PC-3 (cell line): Measurements from ENCODE around the gene CCT3. TPM values are rescaled to one million over a fixed set of nuclear protein-coding genes. Genes with fewer than 3 reads are reported as not detected.

Source experiments
- ATAC-seq: fragments of 200-7000 bp; cut with Tn5 transposase; 2 replicates; pipeline ENCODE4 v1.9.1; 2020; ENCODE audit warnings: mild to moderate bottlenecking, moderate library complexity
- BruUV-seq: library from RNA; stranded (reverse); fragments of 400-500 nt; replicated peaks from 2 replicates; lab custom pipeline; 2021; lab: Mats Ljungman, UMichigan
- CTCF ChIA-PET: fragments of 300-600 bp; sonication (Branson Sonifier 250); formaldehyde crosslinking; loops from one replicate; lab custom pipeline; 2022; ENCODE audit warnings: antibody characterized with exemption; lab: Charles Lee
- POLR2A ChIA-PET: fragments of 300-600 bp; sonication (Branson Sonifier 250); formaldehyde crosslinking; loops from one replicate; lab custom pipeline; 2022; ENCODE audit warnings: antibody characterized with exemption; ENCODE audit not compliant: unreplicated experiment; lab: Charles Lee
- DNase-seq: peaks from one replicate; pipeline ENCODE4 v3.0.0-alpha.2; 2015
- H2AFZ ChIP-seq: fragments of 300-600 bp; sonication (generic); 2 replicates; pipeline ENCODE4 v1.6.0; 2016; ENCODE audit warnings: antibody characterized with exemption, low read length
- H3F3A ChIP-seq: fragments of 300-600 bp; sonication (generic); one replicate; pipeline ENCODE4 v1.6.0; 2017; ENCODE audit warnings: antibody characterized with exemption, low read length, control low read depth, mild to moderate bottlenecking; ENCODE audit not compliant: unreplicated experiment
- H3K27ac ChIP-seq: fragments of 300-600 bp; sonication (generic); 2 replicates; pipeline ENCODE4 v1.5.1; 2016; ENCODE audit warnings: mild to moderate bottlenecking, low read length
- H3K27me3 ChIP-seq: fragments of 300-600 bp; sonication (generic); 2 replicates; pipeline ENCODE4 v1.6.1; 2016; ENCODE audit warnings: low read length, mixed read lengths
- H3K36me3 ChIP-seq: fragments of 300-600 bp; sonication (generic); 2 replicates; pipeline ENCODE4 v1.6.1; 2016; ENCODE audit warnings: low read depth, mixed run types, low read length, mixed read lengths
- H3K4me1 ChIP-seq: fragments of 300-600 bp; sonication (generic); 2 replicates; pipeline ENCODE4 v1.5.1; 2016; ENCODE audit warnings: low read length; ENCODE audit not compliant: insufficient read depth
- H3K4me2 ChIP-seq: fragments of 300-600 bp; sonication (generic); 2 replicates; pipeline ENCODE4 v1.6.0; 2016; ENCODE audit warnings: low read length
- H3K4me3 ChIP-seq: fragments of 300-600 bp; sonication (generic); 2 replicates; pipeline ENCODE4 v1.5.1; 2016; ENCODE audit warnings: mild to moderate bottlenecking, low read length, mixed read lengths
- H3K79me2 ChIP-seq: fragments of 300-600 bp; sonication (generic); 2 replicates; pipeline ENCODE4 v1.6.1; 2017; ENCODE audit warnings: low read length, mixed read lengths
- H3K9ac ChIP-seq: fragments of 300-600 bp; sonication (generic); 2 replicates; pipeline ENCODE4 v1.6.0; 2016; ENCODE audit warnings: mild to moderate bottlenecking, low read length
- H3K9me2 ChIP-seq: fragments of 300-600 bp; sonication (generic); replicated peaks from 2 replicates; pipeline ENCODE4 v1.6.1; 2016; ENCODE audit warnings: mixed run types, low read length, mixed read lengths
- H3K9me3 ChIP-seq: fragments of 300-600 bp; sonication (generic); 2 replicates; pipeline ENCODE4 v1.6.1; 2016; ENCODE audit warnings: low read length, mixed read lengths
- H4K20me1 ChIP-seq: fragments of 300-600 bp; sonication (generic); 2 replicates; pipeline ENCODE4 v1.6.1; 2016; ENCODE audit warnings: low read length, mixed read lengths
- EZH2 ChIP-seq: fragments of 300-600 bp; sonication (generic); IDR thresholded peaks from one replicate; pipeline ENCODE4 v1.6.1; 2017; ENCODE audit warnings: antibody characterized with exemption, mild to moderate bottlenecking, low read length; ENCODE audit not compliant: unreplicated experiment
- EZH2phosphoT487 ChIP-seq: fragments of 300-600 bp; sonication (generic); IDR thresholded peaks from 2 replicates; pipeline ENCODE4 v1.6.1; 2018; ENCODE audit warnings: mild to moderate bottlenecking, antibody characterized with exemption, low read length, borderline replicate concordance
- intact Hi-C: fragments of 100-400 bp; cut with micrococcal nuclease; formaldehyde crosslinking; loops from 2 replicates; pipeline ENCODE4 v1.9.0; 2023
- total RNA-seq: library from RNA; depleted of rRNA; stranded (reverse); fragments of >200 nt; gene quantifications from 2 replicates; pipeline ENCODE4 v1.2.3, GENCODE V29; 2014
- TF ChIP-seq, protein P1 (sequence below): fragments of 300-600 bp; sonication (generic); conservative IDR thresholded peaks from 2 replicates; pipeline ENCODE4 v1.5.1; 2017; ENCODE audit warnings: antibody characterized with exemption, low read depth, mild to moderate bottlenecking, low read length

CCT3 gene
- total RNA-seq, 1 experiment from 2014 or later = 692 TPM

DNA sequence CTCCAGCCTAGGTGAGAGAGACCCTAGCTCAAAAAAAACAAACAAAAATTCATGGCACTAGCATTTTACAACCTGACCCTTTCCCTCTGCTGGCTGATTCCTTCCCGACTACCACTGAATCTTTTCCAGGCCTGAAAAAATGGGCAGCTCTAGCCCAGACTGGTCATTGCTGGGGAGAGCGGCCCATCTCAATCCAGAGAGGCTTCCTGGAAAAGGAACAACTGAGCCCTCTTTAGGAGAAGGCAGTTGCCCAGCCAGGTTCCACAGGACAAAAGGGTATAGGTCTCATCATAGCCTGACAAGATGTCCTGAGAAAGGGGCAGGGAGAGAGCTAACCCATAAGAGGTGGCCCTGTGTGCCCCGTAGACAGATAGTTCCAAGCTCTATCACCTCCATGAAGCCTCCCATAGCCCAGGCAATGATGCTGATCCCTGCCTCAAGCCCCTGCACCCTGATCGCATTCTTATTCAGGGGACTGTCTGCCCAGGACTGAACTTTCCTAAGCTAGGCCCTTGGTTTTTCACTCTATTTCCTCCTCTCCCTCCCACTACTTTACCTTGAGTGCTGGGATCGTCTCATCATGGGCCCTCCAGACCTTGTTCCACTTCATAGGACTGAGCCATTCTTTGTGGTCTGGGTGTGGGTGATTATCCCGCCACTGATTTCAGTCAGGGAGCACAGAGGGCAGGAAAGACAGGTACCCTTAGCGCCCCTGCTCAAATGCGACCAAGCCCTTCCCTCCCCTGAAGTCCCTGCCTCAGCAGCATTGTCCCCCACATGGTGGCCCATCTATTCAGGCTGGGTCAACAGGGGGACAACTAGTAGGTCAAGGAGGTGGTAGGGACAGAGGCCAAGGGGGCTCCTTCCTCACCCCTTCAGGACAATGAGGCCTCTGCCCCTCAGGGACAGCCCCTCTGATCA lies 49.1 kb upstream of the CCT3 start:
- Histone ChIP-seq H3K4me2 (no peak overlapping the region), H3K27me3 (no peaks in the 10 kb centered on the region), H2AFZ (no peak overlapping the region), H3F3A (no peaks in the 10 kb centered on the region), H3K9ac (no peak overlapping the region), H3K79me2 (no peaks in the 10 kb centered on the region), H3K4me1 (peaks cover 6% of the 10 kb centered on the region; the same call in 1 of the 2 replicates), H3K36me3 (no peaks in the 10 kb centered on the region), H3K9me2 (no peaks in the 10 kb centered on the region), H3K4me3 (no peak overlapping the region), H3K9me3 (no peaks in the 10 kb centered on the region), H4K20me1 (no peaks in the 10 kb centered on the region), H3K27ac (no peak overlapping the region)
- DNase-seq (no peak), ATAC-seq (no peak)
- intact Hi-C loops = no loop called here
- ChIA-PET POLR2A (no interaction called here), CTCF (interaction anchor here (0.7 to 1.3 kb wide), 2 partner anchors 31 to 59 kb away, joined by 3 to 5 read pairs; no protein-coding TSS in a partner anchor)
- TF ChIP-seq EZH2 (no peak), EZH2phosphoT487 (no peak)
- TF ChIP-seq, protein P1, sequence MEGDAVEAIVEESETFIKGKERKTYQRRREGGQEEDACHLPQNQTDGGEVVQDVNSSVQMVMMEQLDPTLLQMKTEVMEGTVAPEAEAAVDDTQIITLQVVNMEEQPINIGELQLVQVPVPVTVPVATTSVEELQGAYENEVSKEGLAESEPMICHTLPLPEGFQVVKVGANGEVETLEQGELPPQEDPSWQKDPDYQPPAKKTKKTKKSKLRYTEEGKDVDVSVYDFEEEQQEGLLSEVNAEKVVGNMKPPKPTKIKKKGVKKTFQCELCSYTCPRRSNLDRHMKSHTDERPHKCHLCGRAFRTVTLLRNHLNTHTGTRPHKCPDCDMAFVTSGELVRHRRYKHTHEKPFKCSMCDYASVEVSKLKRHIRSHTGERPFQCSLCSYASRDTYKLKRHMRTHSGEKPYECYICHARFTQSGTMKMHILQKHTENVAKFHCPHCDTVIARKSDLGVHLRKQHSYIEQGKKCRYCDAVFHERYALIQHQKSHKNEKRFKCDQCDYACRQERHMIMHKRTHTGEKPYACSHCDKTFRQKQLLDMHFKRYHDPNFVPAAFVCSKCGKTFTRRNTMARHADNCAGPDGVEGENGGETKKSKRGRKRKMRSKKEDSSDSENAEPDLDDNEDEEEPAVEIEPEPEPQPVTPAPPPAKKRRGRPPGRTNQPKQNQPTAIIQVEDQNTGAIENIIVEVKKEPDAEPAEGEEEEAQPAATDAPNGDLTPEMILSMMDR = no peak
- BruUV-seq = no TSS peak

DNA sequence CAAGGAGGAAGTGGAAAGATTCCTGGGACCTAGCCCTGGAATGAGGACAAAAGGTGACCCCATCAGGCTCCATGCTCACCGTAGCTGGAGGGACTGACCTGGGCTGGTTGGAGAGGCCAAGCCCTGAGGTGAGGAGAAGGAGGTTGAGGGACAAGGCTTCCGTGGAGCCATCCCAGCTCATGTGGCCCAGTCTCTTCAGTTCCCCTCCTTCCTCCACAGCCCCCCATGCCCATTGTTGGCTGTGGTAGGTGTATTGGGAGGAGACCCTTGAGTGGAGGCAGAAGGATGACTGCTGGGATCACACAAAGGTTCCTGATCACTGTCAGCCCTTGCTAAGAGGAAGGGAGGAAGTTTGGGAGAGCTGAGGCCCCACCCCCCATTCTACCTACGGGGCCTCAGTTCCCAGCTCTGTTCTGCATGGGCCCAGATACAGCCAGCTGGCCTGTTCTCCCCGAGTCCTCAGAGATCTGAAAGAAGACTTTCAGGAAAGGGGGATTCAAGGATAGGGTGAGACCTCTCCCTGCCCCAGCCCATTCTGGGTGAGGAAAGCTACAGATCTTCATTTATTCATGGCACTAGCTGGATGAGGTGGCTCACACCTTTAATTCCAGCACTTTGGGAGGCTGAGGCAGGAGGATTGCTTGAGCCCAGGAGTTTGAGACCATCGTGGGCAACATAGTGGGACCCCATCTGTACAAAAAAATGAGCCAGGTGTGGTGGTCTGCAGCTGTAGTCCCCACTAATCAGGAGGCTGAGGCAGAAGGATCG lies 48.2 kb upstream of the CCT3 start:
- no peak for TF ChIP-seq EZH2phosphoT487
- TF ChIP-seq, protein P1 = no peak
- TF ChIP-seq EZH2 = no peak
- DNase-seq = no peak
- no peaks in the 10 kb centered on the region for H3K9me2 ChIP-seq
- no TSS peak for BruUV-seq
- POLR2A ChIA-PET = no interaction called here
- H3K4me1 ChIP-seq = peaks cover 6% of the 10 kb centered on the region; the same call in 1 of the 2 replicates
- CTCF ChIA-PET = interaction anchor here (0.5 to 1.6 kb wide), 27 partner anchors 10 to 356 kb away, joined by 3 to 97 read pairs (median 5); partner anchors contain the start of gene MEF2D
- no peak overlapping the region for H3K9ac ChIP-seq
- no peaks in the 10 kb centered on the region for H3K27me3 ChIP-seq
- no peak for ATAC-seq
- H2AFZ ChIP-seq = no peak overlapping the region
- no peaks in the 10 kb centered on the region for H3K79me2 ChIP-seq
- H3K4me2 ChIP-seq = no peak overlapping the region
- no peaks in the 10 kb centered on the region for H3K36me3 ChIP-seq
- H3K4me3 ChIP-seq = no peak overlapping the region
- H3K27ac ChIP-seq = no peak overlapping the region
- intact Hi-C loops = no loop called here
- H4K20me1 ChIP-seq = no peaks in the 10 kb centered on the region
- H3F3A ChIP-seq = no peaks in the 10 kb centered on the region
- H3K9me3 ChIP-seq = no peaks in the 10 kb centered on the region
